GM13977 (cell line): ENCODE data around the gene LASP1NB.
A peak's percentile ranks its signal among the peaks of the same experiment; 100 is the strongest.

Experiments
- DNase-seq: peaks from one replicate; pipeline ENCODE4 v3.0.0; 2012; ENCODE audit warnings: low spot score
- in situ Hi-C: fragments of 300-500 bp; cut with MboI; formaldehyde crosslinking; loops from one replicate; pipeline ENCODE4 v1.12.0; 2022; ENCODE audit warnings: low sequenced_read_pairs, low pct_unique_long_range_greater_than_20kb, mixed read lengths, inconsistent platforms; ENCODE audit not compliant: unreplicated experiment
- TF ChIP-seq, protein P1 (sequence below): IDR thresholded peaks from 2 replicates; pipeline ENCODE4 v1.5.1; 2012; ENCODE audit warnings: mild to moderate bottlenecking, control low read depth; ENCODE audit not compliant: insufficient read depth; ENCODE audit errors: extremely low read depth, missing control alignments

The LASP1NB gene

DNA sequence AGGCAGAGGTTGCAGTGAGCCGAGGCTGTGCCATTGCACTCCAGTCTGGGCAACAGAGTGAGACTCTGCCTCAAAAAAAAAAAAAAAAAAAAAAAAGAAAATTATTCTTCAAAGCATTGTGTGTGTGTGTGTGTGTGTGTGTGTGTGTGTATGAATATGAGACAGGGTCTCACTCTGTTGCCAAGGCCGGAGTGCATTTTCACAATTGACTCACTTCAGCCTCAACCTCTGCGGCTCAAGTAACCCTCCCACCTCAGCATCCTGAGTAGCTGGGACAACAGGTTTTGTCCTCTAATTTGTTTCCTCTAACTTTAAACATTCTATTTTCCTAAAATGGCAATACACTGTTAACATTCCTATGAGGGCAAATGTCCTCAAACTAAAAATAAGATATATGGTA lies 34.1 kb downstream of the LASP1NB start:
- DNase-seq, result no peak
- in situ Hi-C loops, result no loop called here
- TF ChIP-seq, protein P1, sequence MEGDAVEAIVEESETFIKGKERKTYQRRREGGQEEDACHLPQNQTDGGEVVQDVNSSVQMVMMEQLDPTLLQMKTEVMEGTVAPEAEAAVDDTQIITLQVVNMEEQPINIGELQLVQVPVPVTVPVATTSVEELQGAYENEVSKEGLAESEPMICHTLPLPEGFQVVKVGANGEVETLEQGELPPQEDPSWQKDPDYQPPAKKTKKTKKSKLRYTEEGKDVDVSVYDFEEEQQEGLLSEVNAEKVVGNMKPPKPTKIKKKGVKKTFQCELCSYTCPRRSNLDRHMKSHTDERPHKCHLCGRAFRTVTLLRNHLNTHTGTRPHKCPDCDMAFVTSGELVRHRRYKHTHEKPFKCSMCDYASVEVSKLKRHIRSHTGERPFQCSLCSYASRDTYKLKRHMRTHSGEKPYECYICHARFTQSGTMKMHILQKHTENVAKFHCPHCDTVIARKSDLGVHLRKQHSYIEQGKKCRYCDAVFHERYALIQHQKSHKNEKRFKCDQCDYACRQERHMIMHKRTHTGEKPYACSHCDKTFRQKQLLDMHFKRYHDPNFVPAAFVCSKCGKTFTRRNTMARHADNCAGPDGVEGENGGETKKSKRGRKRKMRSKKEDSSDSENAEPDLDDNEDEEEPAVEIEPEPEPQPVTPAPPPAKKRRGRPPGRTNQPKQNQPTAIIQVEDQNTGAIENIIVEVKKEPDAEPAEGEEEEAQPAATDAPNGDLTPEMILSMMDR, result no peak

DNA sequence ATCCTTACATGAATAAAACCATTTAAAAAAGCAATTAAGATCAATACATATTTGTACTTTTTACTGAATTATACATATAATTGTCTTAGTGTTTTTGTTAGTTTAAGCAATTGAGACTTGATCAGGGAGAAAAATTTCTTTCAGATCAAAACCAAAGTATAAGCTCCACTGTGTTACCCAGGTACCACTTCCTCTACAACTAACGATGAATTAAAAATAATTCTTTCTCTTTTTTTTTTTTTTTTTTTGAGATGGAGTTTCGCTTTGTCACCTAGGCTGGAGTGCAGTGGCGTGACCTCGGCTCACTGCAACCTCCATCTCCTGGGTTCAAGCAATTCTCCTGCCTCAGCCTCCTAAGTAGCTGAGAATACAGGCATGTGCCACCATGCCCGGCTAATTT lies 35.0 kb downstream of the LASP1NB start:
- DNase-seq, result no peak
- TF ChIP-seq, protein P1, result no peak
- in situ Hi-C loops, result no loop called here

DNA sequence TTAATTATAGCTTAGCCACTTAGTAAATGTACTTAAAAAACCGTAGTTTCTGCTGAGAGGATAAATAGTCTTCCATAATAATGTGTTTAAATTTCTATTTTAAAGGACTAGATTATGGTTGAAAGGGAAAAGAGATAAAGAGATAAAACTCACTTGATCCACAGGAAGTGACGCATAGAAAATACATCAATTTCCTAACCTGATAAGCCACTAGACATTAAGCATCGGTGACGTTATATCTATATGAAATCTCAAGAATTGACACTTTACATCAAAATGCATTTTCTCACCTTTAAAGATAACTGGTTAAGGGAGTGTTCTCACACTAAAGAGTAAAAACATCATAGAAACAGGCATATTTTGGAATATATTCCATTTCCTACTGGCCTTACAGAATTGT lies 36.0 kb downstream of the LASP1NB start:
- DNase-seq, result no peak
- in situ Hi-C loops, result no loop called here
- TF ChIP-seq, protein P1, result no peak

DNA sequence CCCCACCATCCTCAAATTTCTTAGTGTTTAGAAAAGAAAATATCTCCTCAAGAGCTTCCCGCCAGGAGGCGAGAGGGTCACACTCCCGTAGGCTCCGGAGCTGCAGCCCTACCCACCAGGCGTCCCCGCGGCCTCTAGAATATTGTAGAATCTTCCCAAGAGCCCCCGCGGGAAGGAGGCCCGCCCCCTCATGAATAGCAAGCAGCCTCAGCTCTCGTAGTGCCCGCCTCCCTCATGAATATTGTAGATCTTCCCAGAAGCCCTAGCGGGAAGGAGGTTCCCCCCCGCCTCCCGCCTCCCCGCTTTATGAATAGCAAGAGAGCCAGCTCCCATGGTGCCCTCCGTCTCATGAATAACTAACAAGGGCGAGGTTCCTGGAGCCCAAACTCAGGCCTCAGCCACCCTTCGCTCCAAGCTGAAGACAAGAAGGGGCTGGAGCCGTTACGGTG lies 41.9 kb downstream of the LASP1NB start, which contains the start of gene FBXO47:
Gene FBXO47 (minus strand): TSS at position 114 of the 449 bp plus-strand sequence. CDS start 4,378 bp downstream, outside the sequence.
- TF ChIP-seq, protein P1, result no peak
- peak; percentile 64 for DNase-seq
- in situ Hi-C loops, result no loop called here

DNA sequence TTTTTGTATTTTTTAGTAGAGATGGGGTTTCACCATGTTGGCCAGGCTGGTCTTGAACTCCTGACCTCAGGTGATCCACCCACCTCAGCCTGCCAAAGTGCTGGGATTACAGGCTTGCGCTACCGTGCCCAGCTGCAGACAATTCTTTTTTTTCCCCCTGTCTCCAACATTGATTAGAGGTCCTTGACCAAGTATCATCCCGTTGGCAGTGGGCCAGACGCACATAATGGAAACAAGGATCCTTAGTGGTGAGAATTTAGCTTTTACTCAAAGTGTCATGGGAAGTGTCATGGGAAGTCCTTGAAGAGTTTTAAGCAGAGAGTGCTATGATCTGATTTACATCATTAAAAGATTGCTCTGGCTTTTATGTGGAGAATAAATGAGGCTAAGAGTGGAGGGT lies 43.9 kb downstream of the LASP1NB start:
- in situ Hi-C loops, result no loop called here
- TF ChIP-seq, protein P1, result no peak
- no peak for DNase-seq

DNA sequence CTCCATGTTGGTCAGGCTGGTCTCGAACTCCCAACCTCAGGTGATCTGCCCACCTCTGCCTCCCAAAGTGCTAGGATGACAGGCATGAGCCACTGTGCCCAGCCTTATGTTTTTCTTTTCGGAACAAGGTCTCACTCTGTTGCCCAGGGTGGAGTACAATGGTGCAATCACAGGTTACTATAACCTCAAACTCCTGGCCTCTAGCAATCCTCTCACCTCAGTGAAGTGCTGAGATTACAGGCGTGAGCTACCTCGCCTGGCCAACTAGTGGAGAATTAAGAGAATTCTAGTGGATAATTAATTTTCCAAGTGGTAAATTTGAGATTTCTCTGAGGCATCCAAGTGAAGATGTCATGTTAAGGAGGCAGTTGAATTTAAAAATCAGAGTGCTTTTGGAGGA lies 44.7 kb downstream of the LASP1NB start:
- in situ Hi-C loops, result no loop called here
- DNase-seq, result no peak

More for the DNA sequence above, 44.7 kb downstream of the LASP1NB start:
- TF ChIP-seq, protein P1, result no peak
